OCI-M1 (cell line): Measurements from ENCODE around the gene CD40LG.

Source experiments
- DNase-seq: peaks from one replicate; lab custom pipeline; 2025; lab: John Stamatoyannopoulos, UW

CD40LG gene

GRCh38 chrX:136697156-136697555, 49.2 kb downstream of the CD40LG start:
- no peak for DNase-seq

- DNase-seq, result peak; percentile 30
Observed at GRCh38 chrX:136708348-136708747, 60.4 kb downstream of the CD40LG start.
